Glomerular visceral epithelial cell (primary cell): ENCODE data around the gene RBM20.
"Not testable (repeated sequence)": the region's sequence is repeated elsewhere in the genome, so short reads cannot be mapped to it uniquely, and the experiment has no call there.

ENCODE experiments used
- DNase-seq: peaks from one replicate; pipeline ENCODE4 v3.0.0-alpha.2; 2016; ENCODE audit errors: extremely low spot score

The RBM20 gene

DNA sequence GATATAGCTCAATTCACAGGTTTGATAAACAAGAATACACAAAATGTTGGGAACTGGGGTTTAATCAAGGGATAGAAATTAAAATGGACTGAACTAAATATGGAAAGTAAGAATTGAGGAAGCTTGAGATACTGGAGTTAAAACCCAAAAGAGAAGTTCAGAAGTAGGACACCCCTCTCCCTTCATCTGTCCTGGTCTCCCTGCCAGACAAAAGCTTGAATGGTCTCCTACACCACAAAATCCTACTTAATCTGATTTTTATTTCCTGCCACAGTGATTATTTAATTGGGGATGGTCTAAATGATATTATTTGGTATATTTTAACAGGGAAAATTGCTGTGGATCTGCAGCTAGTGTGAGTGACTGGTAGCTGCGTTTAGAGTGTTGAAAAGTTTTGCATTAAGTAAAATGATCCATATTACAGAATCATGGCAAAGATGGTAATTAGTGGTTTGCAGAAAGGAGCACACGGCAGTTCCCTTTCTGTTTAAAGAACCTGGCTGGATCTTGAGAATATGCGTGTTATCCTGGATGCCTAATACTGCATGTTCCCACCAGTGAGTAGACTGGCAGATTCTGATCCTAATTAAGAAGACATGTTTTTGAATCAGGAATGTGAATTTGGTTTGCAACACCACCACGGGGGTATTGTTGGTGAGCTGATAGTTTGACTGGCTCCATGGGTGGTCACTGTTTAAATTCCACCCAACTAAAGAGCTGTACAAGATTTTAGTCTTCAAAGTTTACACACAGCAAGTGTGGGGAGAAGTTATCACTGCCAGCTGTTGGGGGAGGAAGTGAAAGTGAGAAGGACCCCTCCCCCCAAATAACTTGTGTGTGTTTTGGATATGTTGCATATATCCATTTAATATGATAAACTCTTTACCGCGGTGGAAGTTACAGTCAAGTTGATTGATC is 5.5 kb downstream of the RBM20 start:
- DNase-seq, result no peak

DNA sequence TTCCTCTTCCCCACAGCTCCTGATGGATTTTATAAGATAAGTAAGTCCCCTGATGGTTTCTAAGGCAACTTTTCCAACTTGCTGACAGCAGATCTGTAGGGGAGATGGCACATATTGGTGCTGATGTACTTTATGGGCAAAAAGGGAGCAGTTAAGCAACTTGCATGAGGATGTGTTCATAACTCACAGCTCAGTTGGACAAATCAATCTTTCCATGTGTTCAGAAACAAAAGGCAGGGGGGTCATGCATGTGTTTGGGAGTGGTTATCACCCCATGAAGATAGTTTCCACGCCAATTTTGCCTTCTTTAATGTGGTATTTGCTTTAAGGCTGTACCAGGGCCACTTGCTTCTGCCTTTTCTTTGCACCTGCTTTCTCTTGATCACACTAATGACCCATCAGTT is 6.1 kb downstream of the RBM20 start:
- no peak for DNase-seq

- DNase-seq, result peak; percentile 78
Observed at GRCh38 chr10:110651044-110651958, 7.2 kb downstream of the RBM20 start.

DNA sequence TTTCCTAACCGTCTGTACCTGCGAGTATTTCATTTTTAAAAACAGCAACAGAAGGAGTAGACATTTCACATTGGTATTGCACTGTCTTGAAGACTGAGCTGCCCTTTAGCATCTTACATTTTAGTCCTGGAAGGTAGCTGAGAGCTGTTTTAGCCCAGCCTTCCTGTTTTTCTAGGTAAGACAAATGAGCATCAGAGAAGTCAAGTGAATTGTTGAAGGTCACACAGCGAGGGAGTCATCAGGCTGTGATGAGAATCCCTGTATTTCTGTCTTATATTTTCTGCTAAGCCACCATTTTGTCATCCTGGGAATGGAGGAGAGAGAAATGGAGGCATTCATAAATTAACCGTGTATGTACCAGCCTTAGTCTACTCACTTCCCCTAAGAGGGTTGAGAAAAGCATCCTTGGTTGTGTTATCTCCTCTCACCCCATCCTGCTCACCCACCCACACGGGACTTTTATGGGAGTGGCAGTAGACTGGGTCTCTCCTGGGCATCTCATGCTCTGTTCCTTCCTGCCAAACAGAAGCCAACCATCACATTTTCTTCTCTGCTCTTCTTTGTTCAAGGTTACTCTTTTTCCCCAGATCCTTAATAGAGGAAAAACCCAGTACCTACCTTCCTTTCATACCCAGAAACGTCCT is 8.5 kb downstream of the RBM20 start:
- DNase-seq, result no peak

DNA sequence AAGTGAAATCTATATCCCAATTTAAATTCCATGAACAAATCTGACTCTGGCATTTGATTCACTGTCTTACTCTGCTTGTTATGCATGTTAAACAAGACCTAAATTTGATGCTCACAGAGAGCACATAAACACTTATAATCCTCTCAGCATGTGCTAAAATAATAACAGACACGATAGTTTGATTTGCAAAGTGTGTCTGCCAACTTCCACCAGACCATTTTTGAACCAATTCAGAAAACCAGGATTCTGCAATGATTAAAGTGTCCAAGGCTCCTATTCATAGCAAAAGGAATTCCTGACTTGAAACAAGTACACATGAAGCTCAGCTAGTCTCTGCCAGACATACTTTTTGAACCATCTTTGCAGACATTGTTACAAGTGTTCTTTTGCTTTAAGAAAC is 11.2 kb downstream of the RBM20 start:
- no peak for DNase-seq

- DNase-seq, result no peak
Observed at GRCh38 chr10:110656612-110657011, 12.5 kb downstream of the RBM20 start.

- no peak for DNase-seq
Observed at GRCh38 chr10:110657973-110658691, 14.0 kb downstream of the RBM20 start.

GRCh38 chr10:110659558-110659957 is 15.4 kb downstream of the RBM20 start:
- DNase-seq, result no peak

- DNase-seq, result not testable (repeated sequence)
Observed at GRCh38 chr10:110660289-110660688, 16.2 kb downstream of the RBM20 start.

DNA sequence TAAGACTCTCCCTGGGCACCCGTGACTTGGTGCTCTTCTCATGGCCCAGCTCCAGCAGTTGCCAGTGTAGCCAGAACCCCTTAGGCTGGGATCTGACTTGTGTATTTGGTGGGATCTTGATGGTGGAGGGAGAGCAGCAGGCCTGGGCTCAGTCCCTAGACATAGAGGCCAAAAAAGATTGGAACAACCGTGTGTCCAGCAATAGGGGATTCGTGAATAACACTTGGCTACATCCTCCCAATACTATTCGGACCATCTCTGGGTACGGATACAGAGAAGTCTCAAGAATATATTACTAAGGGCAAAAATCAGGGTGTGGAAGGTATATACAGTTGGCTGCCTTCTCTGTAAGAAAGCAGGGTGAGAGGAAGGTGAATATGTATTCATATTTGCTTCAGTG is 17.2 kb downstream of the RBM20 start:
- DNase-seq, result no peak

GRCh38 chr10:110664483-110665420 is 20.6 kb downstream of the RBM20 start:
- peak; percentile 69 for DNase-seq

DNA sequence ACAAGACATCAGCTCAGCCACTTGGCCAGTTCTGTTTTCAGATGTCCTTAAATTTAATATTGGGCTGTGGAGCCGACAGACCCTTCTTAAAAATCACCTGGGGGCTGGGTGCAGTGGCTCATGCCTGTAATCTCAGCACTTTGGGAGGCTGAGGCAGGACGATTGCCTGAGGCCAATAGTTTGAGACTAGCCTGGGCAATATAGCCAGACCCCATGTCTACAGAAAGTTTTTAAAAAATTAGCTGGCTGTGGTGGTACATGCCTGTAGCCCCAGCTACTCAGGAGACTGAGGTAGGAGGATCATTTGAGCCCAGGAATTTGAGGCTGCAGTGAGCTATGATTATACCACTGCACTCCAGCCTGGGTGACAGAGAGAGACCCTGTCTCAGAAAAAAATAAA is 22.1 kb downstream of the RBM20 start:
- not testable (repeated sequence) for DNase-seq

DNA sequence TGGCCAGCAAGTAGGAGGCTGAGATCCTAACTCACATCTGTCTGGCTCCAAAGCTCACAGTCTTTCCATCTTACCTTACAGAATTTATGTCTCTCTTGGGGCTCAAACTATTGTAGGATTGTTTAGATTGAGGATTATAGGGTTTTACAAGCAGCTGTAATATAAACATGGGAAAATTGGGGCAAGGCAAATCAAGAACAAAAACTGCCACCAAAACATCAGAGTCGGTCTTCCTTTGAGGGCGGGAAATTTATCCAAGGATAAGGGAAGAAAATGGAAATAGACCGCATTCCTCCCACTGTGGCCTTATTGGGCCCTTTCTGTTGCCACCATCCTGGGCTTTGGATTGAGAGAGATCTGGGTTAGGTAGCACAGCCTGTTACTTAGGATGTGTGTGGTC is 22.5 kb downstream of the RBM20 start:
- DNase-seq, result no peak

- no peak for DNase-seq
Observed at GRCh38 chr10:110667620-110668343, 23.6 kb downstream of the RBM20 start.

- no peak for DNase-seq
Observed at GRCh38 chr10:110668443-110668842, 24.3 kb downstream of the RBM20 start.

GRCh38 chr10:110670335-110670734 is 26.2 kb downstream of the RBM20 start:
- no peak for DNase-seq

DNA sequence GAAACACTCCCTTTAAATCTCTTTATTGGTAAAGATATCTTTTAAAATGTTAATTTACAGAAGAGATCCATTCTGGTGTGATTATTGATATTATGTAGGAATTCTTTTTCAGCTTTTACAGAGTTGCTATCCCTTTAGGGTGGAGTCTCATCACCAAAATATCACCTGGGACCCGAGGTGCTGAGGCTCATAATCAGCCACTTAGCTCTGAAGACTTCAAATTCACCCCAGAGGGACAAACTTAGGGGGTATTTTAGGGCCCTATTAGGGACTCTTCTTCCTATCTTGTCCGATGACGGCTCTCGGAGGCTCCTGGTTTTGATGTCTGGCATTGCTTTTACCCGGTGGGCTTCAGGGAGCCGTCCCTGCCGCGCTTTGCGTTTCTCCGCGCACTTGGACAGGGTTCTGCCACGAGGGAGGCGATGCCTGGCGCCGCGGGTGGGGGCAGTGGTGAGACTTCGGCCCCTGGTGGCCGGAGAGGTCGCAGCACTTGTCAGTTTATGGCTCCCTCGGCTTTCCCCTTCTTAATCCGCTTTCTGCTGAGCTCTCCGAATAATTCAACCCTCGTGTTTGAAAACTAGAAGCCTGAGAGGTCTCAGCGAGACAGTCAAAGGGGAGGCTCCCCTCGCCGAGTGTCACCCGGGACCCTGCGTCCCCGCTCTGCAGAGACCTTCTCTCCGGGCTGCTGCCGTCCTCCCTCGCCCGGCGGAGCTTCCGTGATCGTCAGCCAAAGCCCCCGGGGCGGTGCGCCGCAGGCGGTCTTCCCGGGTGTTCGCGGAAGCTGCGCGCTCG is 27.8 kb downstream of the RBM20 start:
- peak; percentile 71 for DNase-seq

DNA sequence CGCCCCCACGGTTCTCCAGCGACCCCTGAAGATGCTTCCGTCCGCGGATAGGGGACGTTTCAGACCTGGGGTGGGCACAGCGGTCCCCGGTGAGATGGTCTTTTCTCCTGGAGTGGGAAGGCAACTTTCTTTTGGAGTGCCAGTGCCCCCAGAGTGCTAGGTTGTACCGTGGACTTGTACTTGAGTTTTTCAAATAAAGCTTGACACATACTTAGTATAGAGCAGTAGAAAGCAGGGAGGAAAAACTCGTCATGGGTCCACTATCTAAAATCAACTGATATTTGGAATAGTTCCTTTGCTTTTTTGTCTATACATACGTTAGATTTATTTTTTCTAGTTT is 28.4 kb downstream of the RBM20 start:
- no peak for DNase-seq

DNA sequence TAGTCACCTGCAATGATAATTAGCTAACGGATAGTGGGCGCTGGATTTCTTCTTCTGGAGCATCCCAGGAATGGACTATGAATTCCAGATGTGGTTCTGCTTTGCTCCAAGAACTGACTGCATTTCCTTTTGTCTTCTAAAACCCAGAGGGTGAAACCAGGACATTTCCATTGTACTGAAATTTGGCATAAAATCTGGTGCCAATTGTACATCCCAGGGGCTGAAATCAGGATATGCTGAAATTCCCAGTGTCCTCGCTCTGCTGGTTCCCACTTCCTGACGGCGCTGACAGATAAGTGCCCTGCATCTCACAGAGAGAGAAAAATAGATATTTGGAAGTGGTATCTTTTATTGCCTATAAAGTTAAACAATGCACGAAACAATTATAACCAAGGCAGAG is 31.9 kb downstream of the RBM20 start:
- no peak for DNase-seq
